GM18508 (cell line): ENCODE data around the gene ATP6V0A1.

Experiments
- ATAC-seq: cut with Tn5 transposase; IDR thresholded peaks from one replicate; pipeline ENCODE4 v1.9.1; 2021; ENCODE audit warnings: moderate number of reproducible peaks; ENCODE audit not compliant: insufficient read depth, unreplicated experiment

The ATP6V0A1 gene

GRCh38 chr17:42514867-42515266, 56.2 kb downstream of the ATP6V0A1 start:
- no peak for ATAC-seq

GRCh38 chr17:42517516-42517915, 58.8 kb downstream of the ATP6V0A1 start:
- no peak for ATAC-seq

DNA sequence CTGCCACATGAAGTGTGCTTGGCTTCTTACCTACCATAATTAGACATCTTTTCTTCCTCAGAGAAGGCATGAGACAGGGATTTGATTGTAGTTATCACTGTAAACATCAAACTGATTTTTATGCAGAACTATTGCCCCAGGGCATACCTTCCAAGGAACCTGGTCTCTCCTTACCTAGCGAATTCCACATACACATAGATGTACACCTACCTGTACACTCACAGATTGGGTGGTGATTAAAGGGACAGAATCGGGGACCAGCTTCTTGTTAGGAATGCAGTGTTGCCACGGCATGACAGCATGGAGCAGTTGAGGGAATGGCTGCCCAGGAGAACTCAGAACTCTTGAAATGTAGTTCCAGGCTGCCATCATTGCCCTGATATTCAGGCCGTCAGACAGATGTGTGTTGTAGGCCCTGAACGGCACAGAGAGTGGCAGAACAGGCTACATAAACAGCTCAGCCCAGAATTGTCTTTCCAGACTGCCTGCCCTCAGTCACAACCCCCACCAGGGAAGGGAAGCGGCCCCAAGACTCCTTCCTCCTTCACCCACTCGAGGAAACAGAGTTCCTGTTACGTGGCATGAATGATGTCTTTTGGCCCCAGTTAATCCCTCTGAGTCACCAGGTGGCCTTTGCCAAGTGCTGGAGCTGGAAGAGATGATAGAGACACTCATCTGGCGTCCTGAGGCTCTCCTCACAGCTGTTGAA, 59.5 kb downstream of the ATP6V0A1 start:
- ATAC-seq = no peak

DNA sequence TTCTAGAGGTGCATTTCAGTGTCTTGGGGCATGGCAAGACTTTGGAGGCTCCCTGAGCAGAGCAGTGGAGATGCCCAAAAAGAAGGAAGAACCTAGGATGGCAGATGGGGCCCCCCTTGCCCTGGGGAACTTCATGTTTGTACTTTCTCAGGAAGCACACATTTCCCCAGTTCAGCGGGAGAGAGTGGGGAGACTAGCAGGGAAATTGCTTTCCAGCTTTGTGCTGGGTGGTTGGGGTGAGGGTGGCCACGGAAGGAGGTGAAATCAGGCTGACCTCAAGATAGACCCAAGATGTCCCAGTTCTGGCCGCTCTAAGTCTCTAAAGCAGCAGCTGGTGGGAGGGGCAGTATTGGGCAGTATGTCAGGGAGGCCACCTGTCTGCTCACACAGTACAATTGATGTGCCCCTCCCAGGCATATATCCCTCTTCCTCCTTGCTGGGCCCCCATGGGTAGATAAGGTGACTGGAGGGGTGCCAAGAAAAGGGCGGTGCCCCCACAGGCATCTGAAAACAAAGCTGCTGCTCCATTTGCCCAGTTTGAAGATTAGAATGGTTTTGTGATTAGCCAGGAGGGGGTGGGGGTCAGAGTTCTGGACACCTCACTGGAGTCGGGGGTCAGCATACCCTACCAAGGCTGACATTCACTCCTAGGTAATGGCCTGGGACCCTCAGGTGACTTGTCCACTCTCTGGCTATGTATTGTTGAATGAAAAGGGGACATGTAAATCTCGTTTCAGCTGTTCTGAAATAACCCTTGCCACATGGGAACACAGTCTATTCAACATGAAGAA, 60.3 kb downstream of the ATP6V0A1 start:
- ATAC-seq = no peak

GRCh38 chr17:42519546-42520491, 61.1 kb downstream of the ATP6V0A1 start:
- no peak for ATAC-seq

- no peak for ATAC-seq
These were observed 61.9 kb downstream of the ATP6V0A1 start for GRCh38 chr17:42520540-42520951.

DNA sequence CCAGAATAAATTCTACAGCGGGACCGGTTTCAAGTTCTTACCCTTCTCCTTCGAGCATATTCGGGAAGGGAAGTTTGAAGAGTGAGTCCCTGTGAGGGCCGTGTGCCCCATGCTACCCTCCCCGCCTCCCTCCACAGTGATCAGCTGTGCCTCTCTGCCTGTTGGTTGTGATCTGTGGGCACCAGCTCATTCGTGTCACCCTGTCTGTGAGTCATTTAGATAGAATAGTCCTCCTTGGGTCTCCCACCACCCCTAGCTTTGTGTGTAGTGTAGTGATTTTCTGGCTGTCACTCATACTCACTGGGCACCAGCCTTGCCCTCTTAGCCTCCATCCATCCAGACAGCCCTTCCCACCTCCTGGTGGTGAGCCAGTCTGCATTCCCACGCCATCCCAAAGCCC, 62.4 kb downstream of the ATP6V0A1 start:
- ATAC-seq = no peak

DNA sequence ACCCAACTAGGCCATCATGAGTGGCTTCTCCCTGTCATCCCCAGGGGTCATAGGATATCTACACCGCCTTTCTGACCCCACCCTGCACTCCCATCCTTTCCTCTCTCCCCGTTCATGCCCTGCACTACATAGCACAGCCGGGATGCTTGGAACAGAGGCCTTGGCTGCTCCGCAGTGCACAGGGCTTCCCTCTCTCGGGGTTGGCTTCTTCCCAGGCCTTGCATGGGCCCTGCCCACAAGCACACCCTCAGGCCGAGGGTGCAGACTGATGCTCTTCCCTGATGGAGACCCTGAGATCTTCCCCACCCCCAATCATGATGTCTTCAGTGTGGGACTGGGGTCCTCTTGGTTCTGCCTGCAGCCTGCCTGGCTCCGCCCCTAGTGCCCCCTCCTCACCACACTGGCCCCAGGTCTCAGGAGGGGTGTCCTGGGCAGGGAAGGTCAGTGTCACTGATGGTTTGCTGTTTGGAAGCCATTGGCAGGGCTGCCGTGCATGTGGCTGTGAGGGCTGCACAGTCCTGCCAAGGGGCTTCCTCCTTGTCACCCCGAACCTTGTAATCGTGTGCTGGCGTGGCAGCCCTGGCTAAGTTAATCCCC, 63.1 kb downstream of the ATP6V0A1 start:
- ATAC-seq = no peak

DNA sequence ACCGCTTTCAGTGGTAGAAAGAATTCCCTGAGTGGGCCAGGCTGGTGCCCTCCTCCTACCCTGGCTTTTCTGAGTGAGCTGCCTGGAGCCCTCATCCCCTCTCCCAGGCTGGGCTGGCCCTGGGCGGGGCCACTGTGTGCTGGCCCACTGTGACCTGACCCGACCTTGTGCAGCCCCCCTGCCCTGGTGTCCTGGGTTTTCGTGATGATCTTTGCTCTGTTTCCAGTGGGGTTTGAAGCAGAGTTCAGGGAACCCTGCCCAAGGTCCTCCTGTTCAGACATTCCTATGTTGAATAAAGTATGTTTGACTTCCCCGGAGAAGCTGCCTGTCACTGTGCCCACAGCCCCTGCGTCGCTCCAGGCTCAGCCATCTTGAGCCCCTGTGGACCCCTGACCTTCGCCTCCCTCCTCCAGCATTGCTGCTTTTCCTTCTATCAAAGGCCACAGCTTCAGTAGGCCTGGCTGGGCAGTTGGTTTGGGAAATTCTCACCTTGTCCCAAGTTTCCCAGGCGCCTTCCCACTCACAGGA, 63.6 kb downstream of the ATP6V0A1 start:
- ATAC-seq = no peak

- ATAC-seq = no peak
These were observed 64.2 kb downstream of the ATP6V0A1 start for GRCh38 chr17:42522798-42523278.

- ATAC-seq = no peak
These were observed 66.5 kb downstream of the ATP6V0A1 start for GRCh38 chr17:42525221-42525620.

DNA sequence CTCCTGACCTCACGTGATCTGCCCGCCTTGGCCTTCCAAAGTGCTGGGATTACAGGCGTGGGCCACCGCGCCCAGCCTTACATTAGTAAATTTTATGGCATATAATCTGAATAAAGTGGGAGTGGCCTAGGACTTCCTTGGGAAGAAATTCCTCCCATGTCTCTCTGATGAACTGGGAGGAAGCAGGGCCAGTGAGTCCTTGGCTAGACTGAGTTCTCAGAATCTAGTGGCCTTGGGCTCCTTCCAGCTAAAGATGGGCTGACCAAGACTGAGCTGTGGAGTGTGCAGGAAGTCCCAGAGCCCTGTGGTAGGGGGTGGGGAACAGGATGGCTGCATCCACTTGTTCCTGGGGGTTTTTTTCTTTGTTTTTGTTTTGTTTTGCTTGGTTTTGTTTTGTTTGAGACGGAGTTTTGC, 67.4 kb downstream of the ATP6V0A1 start:
- no peak for ATAC-seq

DNA sequence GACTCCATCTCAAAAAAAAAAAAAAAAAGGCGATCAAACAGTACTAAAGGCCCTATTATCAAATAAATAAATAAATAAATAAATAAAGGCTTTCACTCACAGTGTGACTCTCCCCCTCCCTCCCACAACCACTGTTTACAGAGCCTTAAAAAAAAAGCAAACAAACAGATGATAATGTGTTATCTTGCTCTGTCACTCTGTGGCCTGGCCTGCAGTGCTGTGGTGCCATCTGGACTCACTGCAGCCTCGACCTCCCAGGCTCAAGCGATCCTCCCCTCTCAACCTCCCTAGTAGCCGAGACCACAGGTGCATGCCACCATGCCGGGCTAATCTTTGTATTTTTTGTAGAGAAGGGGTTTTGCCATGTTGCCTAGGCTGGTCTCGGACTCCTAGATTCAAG, 69.3 kb downstream of the ATP6V0A1 start:
- ATAC-seq = no peak

GRCh38 chr17:42529061-42529460, 70.4 kb downstream of the ATP6V0A1 start:
- ATAC-seq = no peak

DNA sequence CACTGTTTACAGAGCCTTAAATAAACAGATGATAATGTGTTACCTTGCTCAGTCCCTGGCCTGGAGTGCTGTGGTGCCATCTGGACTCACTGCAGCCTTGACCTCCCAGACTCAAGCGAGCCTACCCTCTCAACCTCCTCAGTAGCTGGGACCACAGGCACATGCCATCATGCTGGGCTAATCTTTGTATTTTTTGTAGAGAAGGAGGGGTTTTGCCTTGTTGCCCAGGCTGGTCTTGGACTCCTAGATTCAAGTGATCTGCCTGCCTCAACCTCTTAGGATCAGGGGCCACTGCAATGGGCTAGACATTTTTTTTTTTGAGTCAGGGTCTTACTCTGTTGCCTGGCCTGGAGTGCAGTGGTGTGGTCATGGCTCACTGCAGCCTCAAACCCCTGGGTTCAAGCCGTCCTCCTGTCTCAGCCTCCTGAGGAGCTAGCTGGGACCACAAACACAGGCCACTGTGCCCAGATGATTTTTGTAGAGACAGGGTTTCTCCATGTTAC, 72.3 kb downstream of the ATP6V0A1 start:
- ATAC-seq = no peak

GRCh38 chr17:42531455-42532354, 73.0 kb downstream of the ATP6V0A1 start:
- ATAC-seq = no peak

DNA sequence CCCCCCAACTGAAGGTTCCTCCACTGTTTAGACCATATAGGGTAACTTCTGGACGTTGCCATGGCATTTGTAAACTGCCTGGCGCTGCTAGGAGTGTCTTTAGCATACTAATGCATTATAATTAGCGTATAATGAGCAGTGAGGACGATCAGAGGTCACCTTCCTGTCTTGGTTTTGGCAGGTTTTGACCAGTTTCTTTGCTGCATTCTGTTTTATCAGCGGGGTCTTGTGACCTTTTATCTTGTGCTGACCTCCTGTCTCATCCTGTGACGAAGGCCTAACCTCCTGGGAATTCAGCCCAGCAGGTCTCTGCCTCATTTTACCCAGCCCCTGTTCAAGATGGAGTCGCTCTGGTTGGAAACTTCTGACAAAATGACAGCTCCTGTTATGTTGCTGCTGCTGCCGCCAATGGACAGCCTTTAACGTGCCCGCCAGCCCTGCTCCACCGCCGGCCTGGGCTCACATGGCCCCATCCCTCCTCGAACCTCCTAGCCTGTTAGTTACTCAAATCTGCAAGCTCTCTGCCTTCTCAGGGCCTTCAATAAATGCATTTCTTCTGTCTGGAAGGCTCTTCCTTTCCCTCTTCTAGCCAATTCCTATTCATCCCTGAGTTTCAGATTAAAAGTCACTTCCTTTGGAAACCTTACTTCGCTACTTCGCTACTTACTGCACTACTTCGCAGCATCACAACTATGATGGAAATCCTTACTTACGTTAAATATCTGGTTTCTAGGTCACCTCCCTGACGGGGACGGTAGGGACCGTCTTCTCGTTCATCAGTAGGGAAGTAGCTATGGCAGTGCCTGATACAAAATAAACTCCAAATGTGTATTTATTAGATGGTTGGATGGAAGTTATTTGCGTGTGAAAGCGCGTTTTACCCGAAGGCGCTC, 76.7 kb downstream of the ATP6V0A1 start:
- ATAC-seq = no peak

DNA sequence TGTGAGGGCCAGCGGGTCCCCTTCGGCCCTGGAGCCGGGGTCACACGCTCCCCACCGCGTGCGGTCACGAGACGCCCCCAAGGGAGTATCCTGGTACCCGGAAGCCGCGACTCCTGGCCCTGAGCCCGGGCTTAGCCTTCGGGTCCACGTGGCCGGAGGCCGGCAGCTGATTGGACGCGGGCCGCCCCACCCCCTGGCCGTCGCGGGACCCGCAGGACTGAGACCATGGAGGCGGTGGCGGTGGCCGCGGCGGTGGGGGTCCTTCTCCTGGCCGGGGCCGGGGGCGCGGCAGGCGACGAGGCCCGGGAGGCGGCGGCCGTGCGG, 77.3 kb downstream of the ATP6V0A1 start, which contains the start of gene NAGLU:
TSS of gene NAGLU (plus strand) at position 194 of the 324 bp plus-strand sequence. CDS start at position 226, 32 bp downstream.
- no peak for ATAC-seq
